Liver (tissue), 9 donors: ENCODE data around the gene SLC12A6. TPM values are rescaled to one million over a fixed set of nuclear protein-coding genes. Genes with fewer than 3 reads are reported as not detected.

Source experiments
- DNase-seq: peaks from one replicate; pipeline ENCODE4 v3.0.0-alpha.2; 2017; ENCODE audit warnings: low spot score
- H3K27ac ChIP-seq, 2 donors: one replicate each; pipeline ENCODE4 v1.7.0; 2013; ENCODE audit warnings: inconsistent platforms in 2 of 2, low read length in 2 of 2, control low read depth in 1 of 2, low read depth in 1 of 2, mild to moderate bottlenecking in 1 of 2
- H3K27me3 ChIP-seq, 4 donors: one replicate each; pipeline versions ENCODE4 v1.6.1 to v1.7.0; 2013; ENCODE audit warnings: low read length in 3 of 4, inconsistent platforms in 1 of 4, mild to moderate bottlenecking in 1 of 4, moderate library complexity in 1 of 4; ENCODE audit not compliant: control insufficient read depth in 4 of 4, insufficient read depth in 4 of 4
- H3K36me3 ChIP-seq, 4 donors: one replicate each; pipeline versions ENCODE4 v1.6.1 to v1.7.0; 2013; ENCODE audit warnings: low read length in 3 of 4, mild to moderate bottlenecking in 3 of 4, low read depth in 1 of 4, moderate library complexity in 1 of 4; ENCODE audit not compliant: control insufficient read depth in 4 of 4, insufficient read depth in 3 of 4
- H3K4me1 ChIP-seq, 4 donors: one replicate each; pipeline versions ENCODE4 v1.6.1 to v1.7.0; 2013; ENCODE audit warnings: low read length in 3 of 4, mild to moderate bottlenecking in 3 of 4, moderate library complexity in 1 of 4; ENCODE audit not compliant: control insufficient read depth in 4 of 4, insufficient read depth in 4 of 4
- H3K4me3 ChIP-seq, 3 donors: one replicate each; pipeline versions ENCODE4 v1.6.1 to v1.7.0; 2013; ENCODE audit warnings: low read length in 3 of 3, control low read depth in 1 of 3, low read depth in 1 of 3, mild to moderate bottlenecking in 1 of 3
- H3K9ac ChIP-seq, 2 donors: one replicate each; pipeline ENCODE4 v1.7.0; 2013; ENCODE audit warnings: low read length in 2 of 2, mild to moderate bottlenecking in 2 of 2, moderate library complexity in 2 of 2, control low read depth in 1 of 2, low read depth in 1 of 2
- H3K9me3 ChIP-seq, 4 donors: one replicate each; pipeline versions ENCODE4 v1.6.1 to v1.7.0; 2013; ENCODE audit warnings: low read length in 3 of 4; ENCODE audit not compliant: control insufficient read depth in 4 of 4
- EGR1 ChIP-seq, 2 donors: IDR thresholded peaks; 2 replicates each; pipeline ENCODE4 v1.6.1; 2016 to 2018; ENCODE audit warnings: antibody characterized with exemption in 2 of 2, low read depth in 2 of 2
- FOXA2 ChIP-seq: IDR thresholded peaks from 2 replicates; pipeline ENCODE4 v1.6.1; 2016; ENCODE audit warnings: antibody characterized with exemption
- GABPA ChIP-seq, 2 donors: IDR thresholded peaks in 1 of 2; conservative IDR thresholded peaks in 1 of 2; 2 replicates each; pipeline ENCODE4 v1.6.1; 2016; ENCODE audit warnings: antibody characterized with exemption in 2 of 2, mild to moderate bottlenecking in 1 of 2, moderate library complexity in 1 of 2
- HNF4A ChIP-seq, 2 donors: conservative IDR thresholded peaks; 2 replicates each; pipeline ENCODE4 v1.6.1; 2016; ENCODE audit warnings: antibody characterized with exemption in 2 of 2, mild to moderate bottlenecking in 2 of 2
- NR2F2 ChIP-seq: IDR thresholded peaks from 2 replicates; pipeline ENCODE4 v1.6.1; 2016; ENCODE audit warnings: antibody characterized with exemption
- RAD21 ChIP-seq, 2 donors: IDR thresholded peaks; 2 replicates each; pipeline ENCODE4 v1.6.1; 2016; ENCODE audit warnings: antibody characterized with exemption in 2 of 2, mild to moderate bottlenecking in 2 of 2
- RXRA ChIP-seq, 2 donors: IDR thresholded peaks; 2 replicates each; pipeline ENCODE4 v1.6.1; 2017 to 2018; ENCODE audit warnings: antibody characterized with exemption in 2 of 2, mild to moderate bottlenecking in 1 of 2
- TAF1 ChIP-seq: conservative IDR thresholded peaks from 2 replicates; pipeline ENCODE4 v1.6.1; 2016; ENCODE audit warnings: antibody characterized with exemption, mild to moderate bottlenecking
- WGBS: extraction: QIAGEN DNeasy Blood & Tissue Kit; methylation state at CpG from one replicate; pipeline ENCODE4 v1.1.7; 2013; 5-methylcytosine and 5-hydroxymethylcytosine counted together
- polyA plus RNA-seq, 2 donors: library from polyadenylated mRNA; stranded (reverse) in 1 of 2; unstranded in 1 of 2; fragments of 200-250 nt in 1 of 2; fragments of >200 nt in 1 of 2; fragmentation: Nextera tagmentation in 1 of 2; extraction: Ambion mirVana in 1 of 2; gene quantifications; one replicate each; pipeline versions ENCODE4 v1.2.1 to v1.2.3, GENCODE V29; 2013 to 2015
- total RNA-seq, 2 donors: library from RNA; depleted of rRNA; stranded (reverse); fragments of >200 nt; gene quantifications; one replicate each; pipeline ENCODE4 v1.2.3, GENCODE V29; 2014
- TF ChIP-seq, protein P1 (sequence below): IDR thresholded peaks from 2 replicates; pipeline ENCODE4 v1.6.1; 2016; ENCODE audit warnings: antibody characterized with exemption
- TF ChIP-seq, protein P2 (sequence below): IDR thresholded peaks from 2 replicates; pipeline ENCODE4 v1.6.1; 2016; ENCODE audit warnings: antibody characterized with exemption, mild to moderate bottlenecking
- TF ChIP-seq, protein P3 (sequence below): IDR thresholded peaks from 2 replicates; pipeline ENCODE4 v1.6.1; 2016; ENCODE audit warnings: antibody characterized with exemption
- TF ChIP-seq, protein P4 (sequence below): IDR thresholded peaks from 2 replicates; pipeline ENCODE4 v1.6.1; 2016; ENCODE audit warnings: antibody characterized with exemption
- donor health status: healthy.
- donor health status: healthy.
- donor health status: healthy.
- donor health status: healthy.
- donor health status: healthy.

Gene SLC12A6
- total and polyA plus RNA-seq, 4 donors, result 1.9 to 17.8 (median 7.1) TPM

DNA sequence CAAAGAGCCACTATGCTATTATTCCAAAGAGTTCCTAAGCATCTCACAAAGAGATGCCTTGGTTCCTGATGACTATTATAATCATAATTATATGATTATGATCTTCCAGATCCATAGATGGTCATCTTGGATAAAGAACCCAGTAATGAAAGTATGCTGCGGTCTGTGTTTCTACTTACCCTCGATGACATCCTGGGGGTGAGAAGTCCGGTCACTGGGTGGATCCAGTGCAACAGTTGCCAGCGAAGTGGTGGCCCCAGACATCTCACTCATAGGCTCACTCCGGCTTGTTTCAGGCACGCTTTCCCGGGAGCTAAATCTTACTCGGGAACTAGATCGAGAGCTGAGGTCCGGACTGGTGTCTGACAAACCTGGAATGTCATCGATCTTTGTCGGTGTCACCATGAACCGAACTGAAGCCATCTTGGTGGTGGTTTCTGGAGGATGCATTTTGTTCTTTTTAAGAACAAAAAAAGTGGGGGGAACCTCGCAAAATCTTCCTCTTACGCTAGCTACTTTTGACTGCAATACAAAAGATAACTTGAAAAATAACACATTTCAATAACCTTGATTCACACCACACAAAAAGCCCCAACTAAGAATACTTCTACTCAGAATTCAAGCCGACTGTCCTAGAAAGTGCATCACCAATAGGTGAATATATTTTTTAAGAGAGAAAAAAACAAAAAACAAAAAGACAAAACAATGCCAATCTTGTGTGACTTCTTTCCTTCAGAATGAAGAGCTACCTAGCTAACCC, 1.2 kb downstream of the SLC12A6 start:
- DNase-seq, result no peak
- Histone ChIP-seq H3K27me3 (no peaks in the 10 kb centered on the region), H3K9ac (peak overlapping the region; percentile 64 to 71), H3K36me3 (peaks cover 0 to 4% (median under 1%) of the 10 kb centered on the region in 4 donors), H3K4me3 (peak overlapping the region; percentile 64 to 89 (median 80)), H3K9me3 (no peaks in the 10 kb centered on the region), H3K27ac (peak overlapping the region; percentile 73 to 92), H3K4me1 (peaks cover 0 to 16% (median 4%) of the 10 kb centered on the region in 4 donors)
- TF ChIP-seq TAF1 (no peak), FOXA2 (no peak), RAD21 (IDR thresholded peaks at IDR 0.05) (no peak), EGR1 (IDR thresholded peaks at IDR 0.05; ENCODE audit: low read depth in 2 of 2) (no peak)
- WGBS, result 87% methylated on average over 16 of the region's 16 CpGs

DNA sequence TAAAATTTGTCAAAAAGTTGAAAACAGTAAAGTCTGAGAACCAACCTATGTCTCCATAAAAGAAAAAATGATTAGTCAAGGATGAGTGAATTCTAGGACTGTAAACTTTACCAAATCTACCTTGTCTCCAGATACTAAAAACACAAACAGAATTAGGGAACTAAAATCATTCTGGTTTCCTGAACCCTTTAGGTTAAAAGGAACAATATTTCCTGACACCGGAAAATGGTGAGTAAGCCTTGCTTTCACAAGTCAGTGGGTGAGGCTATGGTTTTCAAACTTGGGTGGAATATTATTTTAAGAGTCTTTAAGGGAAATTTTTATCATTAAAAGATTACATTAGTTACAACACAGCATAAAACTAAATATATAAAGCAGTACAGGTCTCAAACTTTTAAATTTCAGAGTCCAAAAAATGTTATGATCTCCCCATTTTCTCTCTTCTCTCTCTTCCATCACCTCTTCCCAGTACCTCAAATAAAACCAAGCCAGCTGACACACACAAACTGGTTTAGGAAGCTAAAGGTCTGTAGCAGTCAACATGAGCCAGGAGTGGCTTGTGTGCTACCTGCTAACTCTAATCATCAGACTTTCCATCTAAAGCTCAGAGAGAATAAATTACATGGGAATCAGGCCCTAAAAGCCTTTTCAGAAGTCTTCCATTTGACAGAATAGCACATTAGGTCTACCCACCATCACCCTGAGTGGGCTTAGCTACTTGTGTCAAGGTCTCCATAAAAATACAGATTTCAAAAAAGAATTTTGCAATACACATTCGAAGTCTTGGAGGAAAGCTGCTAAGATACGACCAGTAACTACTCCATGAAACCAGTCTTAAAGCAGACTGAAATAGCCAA, 2.2 kb downstream of the SLC12A6 start:
- no peak for DNase-seq
- Histone ChIP-seq H3K27me3 (no peaks in the 10 kb centered on the region), H3K27ac (peak overlapping the region; percentile 52 to 71), H3K9ac (peak overlapping the region in 1 of 2 donors; percentile 1), H3K4me3 (no peak overlapping the region), H3K36me3 (peaks cover 0 to 1% (median 0%) of the 10 kb centered on the region in 4 donors), H3K9me3 (no peaks in the 10 kb centered on the region), H3K4me1 (peaks cover 0 to 16% (median 4%) of the 10 kb centered on the region in 4 donors)
- TF ChIP-seq RAD21 (IDR thresholded peaks at IDR 0.05) (no peak), NR2F2 (no peak), GABPA (IDR thresholded peaks at IDR 0.05 in 1 of 2, conservative IDR thresholded peaks at IDR 0.05 in 1 of 2) (no peak), HNF4A (conservative IDR thresholded peaks at IDR 0.05) (no peak)
- TF ChIP-seq, protein P1, sequence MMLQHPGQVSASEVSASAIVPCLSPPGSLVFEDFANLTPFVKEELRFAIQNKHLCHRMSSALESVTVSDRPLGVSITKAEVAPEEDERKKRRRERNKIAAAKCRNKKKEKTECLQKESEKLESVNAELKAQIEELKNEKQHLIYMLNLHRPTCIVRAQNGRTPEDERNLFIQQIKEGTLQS, result no peak
- TF ChIP-seq, protein P2, sequence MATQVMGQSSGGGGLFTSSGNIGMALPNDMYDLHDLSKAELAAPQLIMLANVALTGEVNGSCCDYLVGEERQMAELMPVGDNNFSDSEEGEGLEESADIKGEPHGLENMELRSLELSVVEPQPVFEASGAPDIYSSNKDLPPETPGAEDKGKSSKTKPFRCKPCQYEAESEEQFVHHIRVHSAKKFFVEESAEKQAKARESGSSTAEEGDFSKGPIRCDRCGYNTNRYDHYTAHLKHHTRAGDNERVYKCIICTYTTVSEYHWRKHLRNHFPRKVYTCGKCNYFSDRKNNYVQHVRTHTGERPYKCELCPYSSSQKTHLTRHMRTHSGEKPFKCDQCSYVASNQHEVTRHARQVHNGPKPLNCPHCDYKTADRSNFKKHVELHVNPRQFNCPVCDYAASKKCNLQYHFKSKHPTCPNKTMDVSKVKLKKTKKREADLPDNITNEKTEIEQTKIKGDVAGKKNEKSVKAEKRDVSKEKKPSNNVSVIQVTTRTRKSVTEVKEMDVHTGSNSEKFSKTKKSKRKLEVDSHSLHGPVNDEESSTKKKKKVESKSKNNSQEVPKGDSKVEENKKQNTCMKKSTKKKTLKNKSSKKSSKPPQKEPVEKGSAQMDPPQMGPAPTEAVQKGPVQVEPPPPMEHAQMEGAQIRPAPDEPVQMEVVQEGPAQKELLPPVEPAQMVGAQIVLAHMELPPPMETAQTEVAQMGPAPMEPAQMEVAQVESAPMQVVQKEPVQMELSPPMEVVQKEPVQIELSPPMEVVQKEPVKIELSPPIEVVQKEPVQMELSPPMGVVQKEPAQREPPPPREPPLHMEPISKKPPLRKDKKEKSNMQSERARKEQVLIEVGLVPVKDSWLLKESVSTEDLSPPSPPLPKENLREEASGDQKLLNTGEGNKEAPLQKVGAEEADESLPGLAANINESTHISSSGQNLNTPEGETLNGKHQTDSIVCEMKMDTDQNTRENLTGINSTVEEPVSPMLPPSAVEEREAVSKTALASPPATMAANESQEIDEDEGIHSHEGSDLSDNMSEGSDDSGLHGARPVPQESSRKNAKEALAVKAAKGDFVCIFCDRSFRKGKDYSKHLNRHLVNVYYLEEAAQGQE, result no peak
- TF ChIP-seq, protein P3, sequence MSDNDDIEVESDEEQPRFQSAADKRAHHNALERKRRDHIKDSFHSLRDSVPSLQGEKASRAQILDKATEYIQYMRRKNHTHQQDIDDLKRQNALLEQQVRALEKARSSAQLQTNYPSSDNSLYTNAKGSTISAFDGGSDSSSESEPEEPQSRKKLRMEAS, result no peak
- WGBS, result 80% methylated on average over 3 of the region's 3 CpGs

DNA sequence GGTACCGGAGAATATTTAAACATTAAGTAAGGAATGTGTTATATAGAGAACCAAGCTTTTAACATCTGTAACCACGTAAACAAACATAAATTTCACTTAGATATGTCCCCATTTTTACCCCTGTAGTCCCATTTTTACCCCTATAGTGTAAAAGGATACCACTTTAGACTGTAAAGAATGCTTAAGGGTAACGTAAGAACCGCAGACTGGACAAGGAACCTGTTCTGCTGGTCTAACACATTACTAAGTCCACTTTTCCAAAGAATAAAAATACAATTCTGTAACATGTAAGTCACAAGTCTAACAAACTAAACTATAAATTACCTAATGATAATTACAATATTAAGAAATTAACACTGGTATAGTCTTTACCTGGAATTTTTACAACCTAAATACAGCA, 2.9 kb downstream of the SLC12A6 start:
- Histone ChIP-seq H3K9ac (peak overlapping the region in 1 of 2 donors; percentile 21), H3K4me3 (no peak overlapping the region), H3K27me3 (no peaks in the 10 kb centered on the region), H3K4me1 (peaks cover 0 to 16% (median 4%) of the 10 kb centered on the region in 4 donors), H3K9me3 (no peaks in the 10 kb centered on the region), H3K36me3 (peaks cover 0 to 1% (median 0%) of the 10 kb centered on the region in 4 donors), H3K27ac (peak overlapping the region; percentile 20 to 59)
- DNase-seq, result no peak
- TF ChIP-seq EGR1 (IDR thresholded peaks at IDR 0.05; ENCODE audit: low read depth in 2 of 2) (no peak), RXRA (IDR thresholded peaks at IDR 0.05) (no peak), GABPA (IDR thresholded peaks at IDR 0.05 in 1 of 2, conservative IDR thresholded peaks at IDR 0.05 in 1 of 2) (no peak)
- TF ChIP-seq, protein P4, sequence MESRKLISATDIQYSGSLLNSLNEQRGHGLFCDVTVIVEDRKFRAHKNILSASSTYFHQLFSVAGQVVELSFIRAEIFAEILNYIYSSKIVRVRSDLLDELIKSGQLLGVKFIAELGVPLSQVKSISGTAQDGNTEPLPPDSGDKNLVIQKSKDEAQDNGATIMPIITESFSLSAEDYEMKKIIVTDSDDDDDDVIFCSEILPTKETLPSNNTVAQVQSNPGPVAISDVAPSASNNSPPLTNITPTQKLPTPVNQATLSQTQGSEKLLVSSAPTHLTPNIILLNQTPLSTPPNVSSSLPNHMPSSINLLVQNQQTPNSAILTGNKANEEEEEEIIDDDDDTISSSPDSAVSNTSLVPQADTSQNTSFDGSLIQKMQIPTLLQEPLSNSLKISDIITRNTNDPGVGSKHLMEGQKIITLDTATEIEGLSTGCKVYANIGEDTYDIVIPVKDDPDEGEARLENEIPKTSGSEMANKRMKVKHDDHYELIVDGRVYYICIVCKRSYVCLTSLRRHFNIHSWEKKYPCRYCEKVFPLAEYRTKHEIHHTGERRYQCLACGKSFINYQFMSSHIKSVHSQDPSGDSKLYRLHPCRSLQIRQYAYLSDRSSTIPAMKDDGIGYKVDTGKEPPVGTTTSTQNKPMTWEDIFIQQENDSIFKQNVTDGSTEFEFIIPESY, result no peak
- TF ChIP-seq, protein P3, result no peak
- whole genome bisulfite sequencing, result 83% methylated on average over 4 of the region's 4 CpGs
